GM18526 (cell line): ENCODE data around the gene SAMD9L.

Experiments used
- POLR2A ChIP-seq: IDR thresholded peaks from 3 replicates; pipeline ENCODE4 v1.6.1; 2011; ENCODE audit not compliant: insufficient read length; ENCODE audit errors: extremely low read depth

SAMD9L gene

GRCh38 chr7:93159490-93159889 is 11.3 kb upstream of the SAMD9L start:
- TF ChIP-seq POLR2A: no peak

DNA sequence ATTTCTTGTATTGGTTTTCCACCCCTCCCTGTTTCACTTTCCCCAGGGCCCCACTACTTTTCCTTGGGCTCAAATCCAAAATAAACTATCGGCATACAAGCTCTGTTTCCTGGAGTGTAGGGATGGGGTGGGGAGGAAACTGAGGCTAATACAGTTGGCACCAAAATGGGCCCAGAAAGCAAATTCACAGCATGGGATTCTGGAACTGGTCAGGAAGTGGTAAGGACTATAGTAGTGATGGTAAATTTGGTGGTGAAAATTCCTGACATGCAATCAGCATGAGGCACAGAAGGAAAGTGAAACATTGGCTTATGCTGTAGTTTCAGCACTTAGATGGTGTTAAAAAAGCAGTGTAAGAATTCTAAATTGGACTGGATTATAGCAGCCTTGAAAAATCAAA is 8.7 kb upstream of the SAMD9L start:
- TF ChIP-seq POLR2A: no peak

- TF ChIP-seq POLR2A: no peak
Measured at GRCh38 chr7:93150200-93150835, 2.1 kb upstream of the SAMD9L start.

GRCh38 chr7:93148727-93149126 is 542 bp upstream of the SAMD9L start:
- TF ChIP-seq POLR2A: no peak

GRCh38 chr7:93147363-93147762 is 822 bp downstream of the SAMD9L start:
- no peak for TF ChIP-seq POLR2A

GRCh38 chr7:93146472-93147141 is 1.6 kb downstream of the SAMD9L start:
- TF ChIP-seq POLR2A: no peak

- no peak for TF ChIP-seq POLR2A
Measured at GRCh38 chr7:93146036-93146435, 2.1 kb downstream of the SAMD9L start.

DNA sequence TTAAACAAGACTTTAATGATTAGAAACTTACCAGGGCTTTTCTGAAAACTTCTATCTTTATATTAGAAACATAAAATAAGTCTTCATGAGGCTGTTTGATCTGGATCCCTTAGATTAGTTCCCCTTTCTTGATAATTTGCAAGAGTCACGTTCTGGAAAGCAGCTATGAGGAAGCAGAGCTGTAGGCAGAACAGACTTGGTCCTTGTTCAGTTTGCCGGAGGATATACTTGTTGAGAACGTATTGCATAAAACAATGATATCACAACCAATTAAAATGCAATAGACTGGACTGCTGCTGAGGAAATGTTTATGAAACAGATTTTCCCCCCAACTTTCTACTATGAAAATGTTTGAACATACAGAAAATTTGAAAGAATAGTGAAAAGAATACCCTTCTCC is 2.8 kb downstream of the SAMD9L start:
- no peak for TF ChIP-seq POLR2A

DNA sequence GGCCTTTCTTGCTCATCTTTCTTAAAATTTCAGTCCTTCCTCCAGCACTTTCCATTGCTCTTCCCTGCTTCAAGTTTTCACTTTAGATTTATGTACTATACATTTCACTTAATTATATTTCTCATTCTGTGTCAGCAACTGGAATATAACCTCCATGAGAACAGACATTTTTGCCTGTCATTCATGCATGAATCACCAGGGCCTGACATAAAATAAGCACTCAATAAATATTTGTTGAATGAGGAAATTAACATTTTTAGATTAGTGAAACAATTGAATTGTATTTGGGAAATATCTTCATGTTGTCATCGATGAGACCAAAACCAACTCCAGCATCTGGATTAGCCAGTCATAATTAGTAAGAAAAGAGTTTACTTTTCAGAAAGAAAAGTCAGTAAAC is 6.1 kb downstream of the SAMD9L start:
- no peak for TF ChIP-seq POLR2A

GRCh38 chr7:93140582-93141191 is 7.5 kb downstream of the SAMD9L start:
- no peak for TF ChIP-seq POLR2A

DNA sequence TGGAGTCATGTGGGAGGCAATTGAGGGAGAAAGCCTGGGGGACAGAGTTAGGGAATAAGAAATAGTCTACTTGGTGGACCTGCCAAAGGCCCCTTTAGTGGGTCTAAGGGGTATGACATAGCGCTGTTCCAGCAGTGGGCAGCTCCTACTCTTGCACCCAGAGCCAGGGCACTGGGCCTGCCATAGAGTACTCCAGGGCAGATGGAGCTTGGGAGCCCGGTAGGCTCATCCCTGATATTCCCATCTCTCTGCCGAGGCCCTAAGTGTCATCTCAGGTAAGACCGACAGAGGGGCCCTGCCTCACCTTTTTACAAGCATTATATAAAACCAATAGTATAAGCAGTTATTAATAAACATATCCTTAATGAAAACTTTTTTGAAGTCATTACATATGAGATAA is 9.6 kb downstream of the SAMD9L start:
- TF ChIP-seq POLR2A: no peak

DNA sequence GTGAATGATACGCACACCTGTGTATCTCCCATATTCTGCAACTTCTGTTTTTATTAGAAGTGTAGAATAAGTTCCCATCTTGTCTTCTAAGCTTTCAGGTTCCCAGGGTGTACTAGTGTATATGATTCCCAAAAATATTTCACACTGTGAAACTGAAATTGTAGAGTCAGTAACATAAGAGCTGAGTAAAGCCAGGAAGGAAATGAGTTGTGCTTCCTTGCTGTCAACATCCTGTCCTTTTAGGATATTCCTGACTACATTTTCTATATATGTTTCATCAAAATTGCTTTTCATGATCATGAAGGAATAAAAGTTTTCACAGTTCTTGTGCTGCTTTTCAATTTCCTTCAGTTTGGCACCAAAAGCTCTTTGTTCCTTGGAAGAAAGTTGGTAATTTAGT is 15.2 kb downstream of the SAMD9L start:
- TF ChIP-seq POLR2A: no peak

DNA sequence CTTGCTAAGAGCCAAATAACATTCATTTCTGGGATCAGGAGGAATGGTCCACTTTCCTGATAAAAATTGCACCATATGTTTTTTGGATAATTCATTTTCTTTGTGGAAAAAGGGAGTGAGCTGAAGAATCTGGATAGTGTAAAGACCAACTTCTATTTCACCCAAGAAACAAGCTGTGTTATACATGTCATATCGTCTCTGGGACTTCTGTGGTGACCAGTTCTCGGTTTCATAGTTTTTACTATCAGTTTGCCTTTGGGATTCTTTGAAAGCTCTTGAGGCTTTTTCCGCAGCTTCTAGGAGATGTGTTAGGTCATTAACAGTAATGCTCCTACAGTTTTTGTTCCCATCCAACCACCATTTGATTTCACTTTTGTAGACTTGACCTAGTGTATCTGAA is 16.0 kb downstream of the SAMD9L start:
- no peak for TF ChIP-seq POLR2A

DNA sequence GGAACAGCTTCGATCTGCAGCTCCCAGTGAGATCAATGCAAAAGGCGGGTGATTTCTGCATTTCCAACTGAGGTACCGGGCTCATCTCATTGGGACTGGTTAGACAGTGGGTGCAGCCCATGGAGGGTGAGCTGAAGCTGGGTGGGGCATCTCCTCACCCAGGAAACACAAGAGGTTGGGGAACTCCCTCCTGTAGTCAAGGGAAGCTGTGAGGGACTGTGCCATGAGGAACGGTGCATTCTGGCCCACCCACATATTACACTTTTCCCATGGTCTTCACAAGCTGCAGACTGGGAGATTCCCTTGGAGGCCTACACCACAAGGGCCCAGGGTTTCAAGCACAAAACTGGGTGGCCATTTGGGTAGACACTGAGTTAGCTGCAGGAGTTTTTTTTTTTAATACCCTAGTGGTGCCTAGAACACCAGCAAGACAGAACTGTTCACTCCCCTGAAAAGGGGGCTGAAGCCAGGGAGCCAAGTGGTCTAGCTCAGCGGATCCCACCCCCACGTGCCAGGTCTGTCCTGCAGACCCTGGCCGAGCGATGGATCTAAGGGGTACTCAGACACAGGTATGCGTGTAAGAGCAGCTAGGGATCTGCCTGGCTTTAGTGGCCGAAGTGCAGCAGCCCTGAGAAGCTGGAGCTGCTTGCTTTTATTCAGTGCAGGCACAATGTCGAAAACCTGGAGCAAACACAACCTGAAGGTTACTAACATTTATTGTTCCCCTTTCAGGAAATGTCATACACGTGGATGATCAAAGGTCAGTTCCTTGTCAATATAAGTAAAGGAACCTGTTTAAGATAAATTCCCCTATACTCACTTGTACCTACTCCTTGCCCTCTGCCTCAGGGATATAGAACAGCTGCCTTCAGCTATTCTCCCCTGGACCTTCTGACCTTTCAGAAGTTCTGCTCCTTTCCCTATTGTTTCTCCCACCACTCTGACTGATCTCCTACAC is 27.3 kb downstream of the SAMD9L start:
- TF ChIP-seq POLR2A: no peak

DNA sequence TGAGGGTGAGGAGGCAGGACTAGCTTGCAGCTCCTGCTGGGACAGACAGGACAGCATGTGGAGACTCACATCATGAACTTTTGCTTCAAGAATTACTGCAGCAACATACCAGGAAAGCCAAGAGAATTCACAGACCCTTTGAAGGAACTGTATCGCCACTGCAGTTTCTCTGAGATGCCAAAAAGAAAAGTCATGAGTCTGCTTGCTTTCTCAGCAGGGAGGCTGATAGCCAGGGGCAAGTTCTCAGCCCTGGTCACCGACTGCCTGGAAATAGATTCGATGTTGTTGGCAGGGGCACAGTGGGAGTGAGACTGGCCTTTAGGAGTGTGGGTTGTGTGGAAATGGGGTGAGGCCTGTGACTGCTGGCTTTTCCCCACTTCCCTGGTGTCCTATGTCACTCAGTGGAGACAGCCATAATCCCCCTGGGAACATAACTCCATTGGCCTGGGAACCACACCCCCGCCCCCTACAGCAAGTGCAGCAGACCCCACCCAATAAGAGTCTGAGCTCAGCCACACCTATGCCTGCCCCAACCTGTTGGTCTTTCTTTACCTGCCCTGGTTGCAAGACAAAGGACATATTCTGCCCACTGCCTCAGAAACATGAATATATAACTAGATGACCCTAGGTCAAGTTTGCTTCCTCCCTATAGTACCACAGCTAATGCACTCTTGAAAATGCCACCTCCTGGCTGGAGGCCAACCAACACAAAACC is 28.8 kb downstream of the SAMD9L start:
- no peak for TF ChIP-seq POLR2A
